ENCODE data around the gene PAIP2B.

- TF ChIP-seq CTCF (IDR thresholded peaks at IDR 0.05) (no peak), POLR2A (IDR thresholded peaks at IDR 0.05; ENCODE audit: low read depth) (no peak), POLR2AphosphoS5 (IDR thresholded peaks at IDR 0.05) (no peak)
Measured at GRCh38 chr2:71173096-71173495, 53.8 kb downstream of the PAIP2B start.

Data from esophagus muscularis mucosa (tissue), 3 donors.